ENCODE results near the gene DDX3X. TPM values are rescaled to one million over a fixed set of nuclear protein-coding genes. Genes with fewer than 3 reads are reported as not detected.
A peak's percentile ranks its signal among the peaks of the same experiment; 100 is the strongest.

Gene DDX3X
- total RNA-seq, 4 donors from 2014 or later = 208 to 295 (median 278) TPM

DNA sequence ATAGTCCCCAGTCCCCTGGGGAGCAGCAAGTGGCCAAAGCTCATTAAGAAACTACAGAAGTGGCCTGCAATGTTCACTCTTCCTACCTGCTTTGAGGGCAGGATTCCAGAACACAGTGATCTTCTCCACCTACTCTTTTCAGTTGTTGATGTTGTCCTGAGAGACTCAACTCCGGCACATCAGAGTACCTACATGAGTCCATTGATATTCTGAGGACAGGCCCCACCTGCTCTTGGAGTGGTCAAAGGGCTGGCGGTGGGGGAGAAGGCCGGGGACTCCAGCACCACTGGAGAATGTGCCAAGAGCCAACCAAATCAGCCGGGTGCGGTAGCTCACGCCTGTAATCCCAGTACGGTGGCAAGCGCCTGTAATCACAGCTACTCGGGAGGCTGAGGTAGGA is 29.8 kb upstream of the DDX3X start:
- Histone ChIP-seq H3K9me3 (no peaks in the 10 kb centered on the region), H3K36me3 (no peaks in the 10 kb centered on the region), H3K4me3 (replicated peaks in 1 of 3) (no peak overlapping the region), H3K27ac (no peak overlapping the region), H3K27me3 (no peaks in the 10 kb centered on the region), H3K4me1 (peaks cover 0 to 14% of the 10 kb centered on the region in 2 donors)
- intact Hi-C loops (cut with DNase I) = no loop called here
- DNase-seq = no peak
- 65 to 95% methylated on average over 3 to 7 of the region's 9 CpGs for WGBS, 2 donors
- no peak for TF ChIP-seq POLR2A (IDR thresholded peaks at IDR 0.05)
- TF ChIP-seq, protein P1, sequence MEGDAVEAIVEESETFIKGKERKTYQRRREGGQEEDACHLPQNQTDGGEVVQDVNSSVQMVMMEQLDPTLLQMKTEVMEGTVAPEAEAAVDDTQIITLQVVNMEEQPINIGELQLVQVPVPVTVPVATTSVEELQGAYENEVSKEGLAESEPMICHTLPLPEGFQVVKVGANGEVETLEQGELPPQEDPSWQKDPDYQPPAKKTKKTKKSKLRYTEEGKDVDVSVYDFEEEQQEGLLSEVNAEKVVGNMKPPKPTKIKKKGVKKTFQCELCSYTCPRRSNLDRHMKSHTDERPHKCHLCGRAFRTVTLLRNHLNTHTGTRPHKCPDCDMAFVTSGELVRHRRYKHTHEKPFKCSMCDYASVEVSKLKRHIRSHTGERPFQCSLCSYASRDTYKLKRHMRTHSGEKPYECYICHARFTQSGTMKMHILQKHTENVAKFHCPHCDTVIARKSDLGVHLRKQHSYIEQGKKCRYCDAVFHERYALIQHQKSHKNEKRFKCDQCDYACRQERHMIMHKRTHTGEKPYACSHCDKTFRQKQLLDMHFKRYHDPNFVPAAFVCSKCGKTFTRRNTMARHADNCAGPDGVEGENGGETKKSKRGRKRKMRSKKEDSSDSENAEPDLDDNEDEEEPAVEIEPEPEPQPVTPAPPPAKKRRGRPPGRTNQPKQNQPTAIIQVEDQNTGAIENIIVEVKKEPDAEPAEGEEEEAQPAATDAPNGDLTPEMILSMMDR (IDR thresholded peaks at IDR 0.05) = no peak

- H3K36me3 ChIP-seq = no peaks in the 10 kb centered on the region
- TF ChIP-seq POLR2A (IDR thresholded peaks at IDR 0.05) = no peak
- TF ChIP-seq, protein P1 (IDR thresholded peaks at IDR 0.05) = no peak
- no peak overlapping the region for H3K4me3 ChIP-seq (replicated peaks in 1 of 3)
- WGBS, 2 donors = 76 to 80% methylated on average over 2 to 5 of the region's 5 CpGs
- H3K27ac ChIP-seq = no peak overlapping the region
- intact Hi-C loops (cut with DNase I) = no loop called here
- H3K9me3 ChIP-seq = no peaks in the 10 kb centered on the region
- H3K27me3 ChIP-seq = no peaks in the 10 kb centered on the region
- no peak for DNase-seq
- H3K4me1 ChIP-seq = no peaks in the 10 kb centered on the region
These were observed 24.9 kb upstream of the DDX3X start for GRCh38 chrX:41308884-41309647.

DNA sequence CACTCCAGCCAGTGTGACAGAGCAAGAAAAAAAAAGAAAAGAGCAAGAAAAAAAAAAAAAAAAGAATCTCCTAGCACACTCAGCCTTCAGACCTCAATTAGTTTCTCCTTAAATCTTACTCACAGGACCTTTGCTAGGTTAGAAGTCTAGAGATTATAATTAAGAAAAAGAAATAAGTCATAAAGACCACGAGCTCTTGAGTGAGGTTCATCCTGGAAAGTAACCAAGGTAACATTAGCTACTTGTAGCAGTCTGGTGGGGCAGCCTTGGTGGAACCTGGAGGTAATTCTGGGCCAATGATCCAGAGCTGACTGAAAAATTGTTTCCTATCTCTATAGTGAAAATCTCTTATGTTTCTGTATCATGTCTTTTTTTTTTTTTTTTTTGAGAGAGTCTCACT is 21.2 kb upstream of the DDX3X start:
- DNase-seq = no peak
- H3K4me3 ChIP-seq (replicated peaks in 1 of 3) = no peak overlapping the region
- H3K36me3 ChIP-seq = no peaks in the 10 kb centered on the region
- intact Hi-C loops (cut with DNase I) = no loop called here
- 76 to 89% methylated on average over 1 of the region's 1 CpG for WGBS, 2 donors
- H3K9me3 ChIP-seq = no peaks in the 10 kb centered on the region
- H3K4me1 ChIP-seq = no peaks in the 10 kb centered on the region
- TF ChIP-seq POLR2A (IDR thresholded peaks at IDR 0.05) = no peak
- TF ChIP-seq, protein P1 (IDR thresholded peaks at IDR 0.05) = no peak
- H3K27ac ChIP-seq = no peak overlapping the region
- no peaks in the 10 kb centered on the region for H3K27me3 ChIP-seq

DNA sequence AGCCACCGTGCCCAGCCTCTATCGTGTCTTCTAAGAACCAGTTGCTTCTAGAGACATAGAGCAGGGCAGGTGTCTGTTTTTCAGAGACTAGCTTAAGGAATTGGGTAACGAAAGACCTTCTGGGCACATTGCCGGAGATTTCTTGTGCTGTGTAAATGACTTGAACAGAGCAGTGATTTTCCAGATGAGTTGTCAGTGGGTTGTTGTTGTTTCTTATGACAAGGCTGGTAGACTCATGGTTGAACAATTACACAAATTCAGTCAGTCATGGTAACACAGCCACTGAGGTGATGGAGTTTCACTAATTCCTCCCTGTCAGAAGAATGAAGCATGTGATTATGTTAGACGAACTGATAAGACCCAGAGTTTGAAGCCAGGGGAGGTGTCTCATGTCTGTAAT is 20.5 kb upstream of the DDX3X start:
- TF ChIP-seq POLR2A (IDR thresholded peaks at IDR 0.05) = no peak
- TF ChIP-seq, protein P1 (IDR thresholded peaks at IDR 0.05) = no peak
- 63 to 67% methylated on average over 1 of the region's 5 CpGs for WGBS, 2 donors
- Histone ChIP-seq H3K27me3 (no peaks in the 10 kb centered on the region), H3K36me3 (no peaks in the 10 kb centered on the region), H3K4me1 (no peaks in the 10 kb centered on the region), H3K27ac (no peak overlapping the region), H3K9me3 (no peaks in the 10 kb centered on the region), H3K4me3 (replicated peaks in 1 of 3) (no peak overlapping the region)
- DNase-seq = peak; percentile 30 to 61
- intact Hi-C loops (cut with DNase I) = no loop called here

- Histone ChIP-seq H3K4me1 (no peaks in the 10 kb centered on the region), H3K9me3 (no peaks in the 10 kb centered on the region), H3K27ac (no peak overlapping the region), H3K27me3 (no peaks in the 10 kb centered on the region), H3K4me3 (replicated peaks in 1 of 3) (no peak overlapping the region), H3K36me3 (no peaks in the 10 kb centered on the region)
- WGBS, 2 donors = 83 to 90% methylated on average over 4 of the region's 4 CpGs
- intact Hi-C loops (cut with DNase I) = no loop called here
- no peak for DNase-seq
- no peak for TF ChIP-seq POLR2A (IDR thresholded peaks at IDR 0.05)
- TF ChIP-seq, protein P1 (IDR thresholded peaks at IDR 0.05) = no peak
These were observed 19.8 kb upstream of the DDX3X start for GRCh38 chrX:41314204-41314603.
